Loucy (cell line): ENCODE measurements around the gene SLC1A5.
A peak's percentile ranks its signal among the peaks of the same experiment; 100 is the strongest.

Source experiments
- H2AFZ ChIP-seq: fragments of 200-600 bp; sonication (generic); 2 replicates; pipeline ENCODE4 v1.6.0; 2016; ENCODE audit warnings: antibody characterized with exemption, mild to moderate bottlenecking, low read length, moderate library complexity
- H3F3A ChIP-seq: fragments of 200-600 bp; 2 replicates; pipeline ENCODE4 v1.6.0; 2016; ENCODE audit warnings: antibody characterized with exemption, low read depth, mild to moderate bottlenecking
- H3K27me3 ChIP-seq: fragments of 200-600 bp; sonication (generic); 2 replicates; pipeline ENCODE4 v1.6.1; 2014; ENCODE audit warnings: low read length, mild to moderate bottlenecking; ENCODE audit not compliant: insufficient read depth, poor library complexity, severe bottlenecking
- H3K36me3 ChIP-seq: fragments of 200-600 bp; sonication (generic); 2 replicates; pipeline ENCODE4 v1.6.1; 2016; ENCODE audit warnings: low read length; ENCODE audit not compliant: insufficient read depth
- H3K4me1 ChIP-seq: fragments of 200-600 bp; sonication (generic); 2 replicates; pipeline ENCODE4 v1.5.1; 2014; ENCODE audit warnings: low read length, mild to moderate bottlenecking; ENCODE audit not compliant: insufficient read depth, poor library complexity, severe bottlenecking
- H3K4me2 ChIP-seq: fragments of 200-600 bp; sonication (generic); 2 replicates; pipeline ENCODE4 v1.6.0; 2014; ENCODE audit warnings: antibody characterized with exemption, low read length, low read depth, mild to moderate bottlenecking; ENCODE audit not compliant: poor library complexity, severe bottlenecking
- H3K4me3 ChIP-seq: fragments of 200-600 bp; sonication (generic); 2 replicates; pipeline ENCODE4 v1.5.1; 2014; ENCODE audit warnings: low read length, mild to moderate bottlenecking, mixed read lengths; ENCODE audit not compliant: poor library complexity, severe bottlenecking
- H3K79me2 ChIP-seq: fragments of 200-600 bp; sonication (generic); 2 replicates; pipeline ENCODE4 v1.6.1; 2014; ENCODE audit warnings: low read length; ENCODE audit not compliant: insufficient read depth
- H3K9ac ChIP-seq: fragments of 200-600 bp; sonication (generic); 2 replicates; pipeline ENCODE4 v1.6.0; 2014; ENCODE audit warnings: mild to moderate bottlenecking, low read depth, low read length, moderate library complexity; ENCODE audit not compliant: poor library complexity, severe bottlenecking
- H3K9me2 ChIP-seq: fragments of 200-600 bp; sonication (generic); replicated peaks from 2 replicates; pipeline ENCODE4 v1.6.1; 2016; ENCODE audit warnings: low read depth, low read length, mixed read lengths
- H3K9me3 ChIP-seq: fragments of 200-600 bp; sonication (generic); 2 replicates; pipeline ENCODE4 v1.6.1; 2014; ENCODE audit warnings: mild to moderate bottlenecking, antibody characterized with exemption, low read length, low read depth; ENCODE audit not compliant: insufficient read depth
- H4K20me1 ChIP-seq: fragments of 200-600 bp; sonication (generic); 2 replicates; pipeline ENCODE4 v1.6.0; 2014; ENCODE audit warnings: antibody characterized with exemption, low read length, mild to moderate bottlenecking; ENCODE audit not compliant: insufficient read depth, poor library complexity, severe bottlenecking
- EZH2phosphoT487 ChIP-seq: fragments of 200-600 bp; IDR thresholded peaks from 2 replicates; pipeline ENCODE4 v1.6.1; 2018; ENCODE audit warnings: antibody characterized with exemption, mild to moderate bottlenecking, moderate library complexity, borderline replicate concordance
- TF ChIP-seq, protein P1 (sequence below): fragments of 200-600 bp; sonication (generic); conservative IDR thresholded peaks from 2 replicates; pipeline ENCODE4 v1.5.1; 2014; ENCODE audit warnings: mild to moderate bottlenecking, antibody characterized with exemption, low read length

The SLC1A5 gene

GRCh38 chr19:46788262-46788967 is at the start of gene SLC1A5:
Gene SLC1A5, minus strand, starts transcription at chr19:46788594. Its CDS starts 629 bp downstream, at chr19:46787965.
- Histone ChIP-seq H3K79me2 (peaks cover 50% of the 10 kb centered on the region), H3K27me3 (peaks cover 5% of the 10 kb centered on the region), H3K9me3 (no peaks in the 10 kb centered on the region), H3K9ac (peak within 1 kb of the TSS; percentile 99), H4K20me1 (peaks cover 44% of the 10 kb centered on the region), H3K9me2 (no peaks in the 10 kb centered on the region), H3K4me3 (peak within 1 kb of the TSS; percentile 79), H3K4me1 (peaks cover 41% of the 10 kb centered on the region), H3K4me2 (peak within 1 kb of the TSS; percentile 99), H3F3A (no peaks in the 10 kb centered on the region), H2AFZ (no peak within 1 kb of the TSS), H3K36me3 (peaks cover 5% of the 10 kb centered on the region; the same call in 1 of the 2 replicates)
- TF ChIP-seq EZH2phosphoT487: no peak
- TF ChIP-seq, protein P1, sequence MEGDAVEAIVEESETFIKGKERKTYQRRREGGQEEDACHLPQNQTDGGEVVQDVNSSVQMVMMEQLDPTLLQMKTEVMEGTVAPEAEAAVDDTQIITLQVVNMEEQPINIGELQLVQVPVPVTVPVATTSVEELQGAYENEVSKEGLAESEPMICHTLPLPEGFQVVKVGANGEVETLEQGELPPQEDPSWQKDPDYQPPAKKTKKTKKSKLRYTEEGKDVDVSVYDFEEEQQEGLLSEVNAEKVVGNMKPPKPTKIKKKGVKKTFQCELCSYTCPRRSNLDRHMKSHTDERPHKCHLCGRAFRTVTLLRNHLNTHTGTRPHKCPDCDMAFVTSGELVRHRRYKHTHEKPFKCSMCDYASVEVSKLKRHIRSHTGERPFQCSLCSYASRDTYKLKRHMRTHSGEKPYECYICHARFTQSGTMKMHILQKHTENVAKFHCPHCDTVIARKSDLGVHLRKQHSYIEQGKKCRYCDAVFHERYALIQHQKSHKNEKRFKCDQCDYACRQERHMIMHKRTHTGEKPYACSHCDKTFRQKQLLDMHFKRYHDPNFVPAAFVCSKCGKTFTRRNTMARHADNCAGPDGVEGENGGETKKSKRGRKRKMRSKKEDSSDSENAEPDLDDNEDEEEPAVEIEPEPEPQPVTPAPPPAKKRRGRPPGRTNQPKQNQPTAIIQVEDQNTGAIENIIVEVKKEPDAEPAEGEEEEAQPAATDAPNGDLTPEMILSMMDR: no peak; the same call in 1 of the 2 replicates

DNA sequence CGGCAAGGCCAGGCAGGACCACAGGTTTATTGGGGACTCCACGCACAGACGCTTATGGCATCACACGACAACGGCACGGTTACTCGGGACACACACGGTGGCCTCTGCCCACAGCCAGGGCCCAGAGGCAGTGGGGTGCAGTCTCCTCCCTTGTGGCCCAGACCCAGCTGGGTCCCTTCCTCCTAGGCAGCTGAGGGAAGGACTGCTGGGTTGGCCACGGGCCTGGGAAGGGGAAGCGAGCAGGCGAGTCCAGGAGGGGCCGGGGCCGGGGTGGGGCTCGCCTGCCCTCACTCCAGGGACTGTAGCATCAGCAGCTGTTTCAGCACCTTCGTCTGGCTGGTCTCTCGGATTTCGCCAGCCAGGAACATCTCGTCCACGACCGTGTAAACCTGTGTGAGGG is 49.8 kb upstream of the SLC1A5 start:
- Histone ChIP-seq H3K9me2 (no peaks in the 10 kb centered on the region), H3K4me3 (no peak overlapping the region), H3K79me2 (no peaks in the 10 kb centered on the region), H4K20me1 (no peaks in the 10 kb centered on the region), H3K9me3 (no peaks in the 10 kb centered on the region), H3K9ac (no peak overlapping the region), H3K36me3 (no peaks in the 10 kb centered on the region; the same call in 1 of the 2 replicates), H2AFZ (no peak overlapping the region), H3F3A (no peaks in the 10 kb centered on the region), H3K27me3 (no peaks in the 10 kb centered on the region), H3K4me2 (no peak overlapping the region), H3K4me1 (no peaks in the 10 kb centered on the region)
- TF ChIP-seq, protein P1: no peak
- TF ChIP-seq EZH2phosphoT487: no peak

DNA sequence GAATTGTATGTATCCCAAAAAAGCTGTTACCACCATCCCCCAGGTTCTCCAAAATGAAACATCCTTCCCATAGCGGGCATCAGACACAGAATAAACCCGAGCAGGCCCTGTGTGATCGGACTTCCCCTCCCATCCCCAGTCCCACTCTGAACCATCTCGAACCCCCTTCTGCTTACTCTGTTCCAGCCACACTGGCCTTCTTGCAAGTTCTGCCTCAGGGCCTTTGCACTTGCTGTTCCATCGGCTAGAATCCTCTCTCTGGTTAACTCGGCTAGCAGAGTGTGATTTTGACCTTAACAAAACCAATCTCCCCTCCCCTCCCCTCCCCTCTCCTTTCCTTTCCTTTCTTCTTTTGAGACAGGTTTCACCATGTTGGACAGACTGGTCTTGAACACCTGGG is 46.6 kb upstream of the SLC1A5 start:
- Histone ChIP-seq H3K4me3 (no peak overlapping the region), H4K20me1 (no peaks in the 10 kb centered on the region), H3K79me2 (no peaks in the 10 kb centered on the region), H3F3A (no peaks in the 10 kb centered on the region), H3K27me3 (no peaks in the 10 kb centered on the region), H3K4me2 (no peak overlapping the region), H3K9me3 (no peaks in the 10 kb centered on the region), H3K9me2 (no peaks in the 10 kb centered on the region), H2AFZ (no peak overlapping the region), H3K36me3 (no peaks in the 10 kb centered on the region; the same call in 1 of the 2 replicates), H3K4me1 (no peaks in the 10 kb centered on the region), H3K9ac (no peak overlapping the region)
- TF ChIP-seq, protein P1: no peak
- TF ChIP-seq EZH2phosphoT487: no peak
